HG03060 (cell line): ENCODE data around the gene PAK6.

Source experiments
- ATAC-seq: cut with Tn5 transposase; IDR thresholded peaks from one replicate; pipeline ENCODE4 v1.9.1; 2021; ENCODE audit warnings: low read depth, moderate number of reproducible peaks; ENCODE audit not compliant: unreplicated experiment

The PAK6 gene

GRCh38 chr15:40306371-40306770, 67.5 kb downstream of the PAK6 start:
- no peak for ATAC-seq

- ATAC-seq, result no peak
Measured at GRCh38 chr15:40306908-40307307, 68.0 kb downstream of the PAK6 start.

GRCh38 chr15:40307421-40308211, 68.8 kb downstream of the PAK6 start, which contains the start of gene PLCB2:
TSS of gene PLCB2 (minus strand) at chr15:40307935. CDS start at chr15:40307672, 263 bp downstream.
- ATAC-seq, result no peak

- no peak for ATAC-seq
Measured at GRCh38 chr15:40309344-40309862, 70.5 kb downstream of the PAK6 start.

- no peak for ATAC-seq
Measured at GRCh38 chr15:40310001-40310959, 71.4 kb downstream of the PAK6 start.

- ATAC-seq, result no peak
Measured at GRCh38 chr15:40310993-40311392, 72.1 kb downstream of the PAK6 start.

- no peak for ATAC-seq
Measured at GRCh38 chr15:40312370-40313158, 73.7 kb downstream of the PAK6 start.

GRCh38 chr15:40313531-40314398, 74.9 kb downstream of the PAK6 start:
- no peak for ATAC-seq

GRCh38 chr15:40314723-40315276, 75.9 kb downstream of the PAK6 start:
- ATAC-seq, result no peak

- no peak for ATAC-seq
Measured at GRCh38 chr15:40316931-40317330, 78.1 kb downstream of the PAK6 start.

GRCh38 chr15:40317580-40317979, 78.7 kb downstream of the PAK6 start:
- no peak for ATAC-seq

- no peak for ATAC-seq
Measured at GRCh38 chr15:40320409-40320808, 81.5 kb downstream of the PAK6 start.

GRCh38 chr15:40320931-40321371, 82.1 kb downstream of the PAK6 start:
- no peak for ATAC-seq

GRCh38 chr15:40322531-40323238, 83.8 kb downstream of the PAK6 start:
- ATAC-seq, result no peak

- peak; percentile 73 for ATAC-seq
Measured at GRCh38 chr15:40323239-40323952, 84.5 kb downstream of the PAK6 start, which contains the start of gene INAFM2. TSS of gene INAFM2 (plus strand) at chr15:40323692. CDS start at chr15:40324056, 364 bp downstream.

GRCh38 chr15:40323953-40324937, 85.4 kb downstream of the PAK6 start:
- ATAC-seq, result no peak
